BLaER1 treated with 17β-estradiol and CSF1 and Interleukin-3, amounts not matched to agents 10 nM and 100 nM (cell line): ENCODE measurements around the gene NEK6.
A peak's percentile ranks its signal among the peaks of the same experiment; 100 is the strongest.

Experiments
- H3K27ac ChIP-seq, 11 experiments: shearing (Covaris generic); formaldehyde crosslinking; 2 replicates each; pipeline ENCODE4 v1.8.1; 2022
- H3K27me3 ChIP-seq, 11 experiments: shearing (Covaris generic); formaldehyde crosslinking; 2 replicates each; pipeline ENCODE4 v1.8.1; 2022
- H3K36me3 ChIP-seq, 11 experiments: shearing (Covaris generic); formaldehyde crosslinking; 2 replicates each; pipeline ENCODE4 v1.8.1; 2022
- H3K4me1 ChIP-seq, 10 experiments: shearing (Covaris generic); formaldehyde crosslinking; 2 replicates each; pipeline ENCODE4 v1.8.1; 2022
- H3K4me2 ChIP-seq, 11 experiments: shearing (Covaris generic); formaldehyde crosslinking; 2 replicates each; pipeline ENCODE4 v1.8.1; 2022
- H3K4me3 ChIP-seq, 10 experiments: shearing (Covaris generic); formaldehyde crosslinking; 2 replicates each; pipeline ENCODE4 v1.8.1; 2022
- H3K9ac ChIP-seq, 11 experiments: shearing (Covaris generic); formaldehyde crosslinking; 2 replicates each; pipeline ENCODE4 v1.8.1; 2022
- H3K9me3 ChIP-seq, 11 experiments: shearing (Covaris generic); formaldehyde crosslinking; replicated peaks in 1 of 11; 2 replicates each; pipeline ENCODE4 v1.8.1; 2022
- H4K20me1 ChIP-seq, 11 experiments: shearing (Covaris generic); formaldehyde crosslinking; 2 replicates each; pipeline ENCODE4 v1.8.1; 2022
- Cebpa-rat ChIP-seq, 11 experiments: shearing (Covaris generic); IDR thresholded peaks; 2 replicates each; pipeline ENCODE4 v1.8.1; 2022

The NEK6 gene

DNA sequence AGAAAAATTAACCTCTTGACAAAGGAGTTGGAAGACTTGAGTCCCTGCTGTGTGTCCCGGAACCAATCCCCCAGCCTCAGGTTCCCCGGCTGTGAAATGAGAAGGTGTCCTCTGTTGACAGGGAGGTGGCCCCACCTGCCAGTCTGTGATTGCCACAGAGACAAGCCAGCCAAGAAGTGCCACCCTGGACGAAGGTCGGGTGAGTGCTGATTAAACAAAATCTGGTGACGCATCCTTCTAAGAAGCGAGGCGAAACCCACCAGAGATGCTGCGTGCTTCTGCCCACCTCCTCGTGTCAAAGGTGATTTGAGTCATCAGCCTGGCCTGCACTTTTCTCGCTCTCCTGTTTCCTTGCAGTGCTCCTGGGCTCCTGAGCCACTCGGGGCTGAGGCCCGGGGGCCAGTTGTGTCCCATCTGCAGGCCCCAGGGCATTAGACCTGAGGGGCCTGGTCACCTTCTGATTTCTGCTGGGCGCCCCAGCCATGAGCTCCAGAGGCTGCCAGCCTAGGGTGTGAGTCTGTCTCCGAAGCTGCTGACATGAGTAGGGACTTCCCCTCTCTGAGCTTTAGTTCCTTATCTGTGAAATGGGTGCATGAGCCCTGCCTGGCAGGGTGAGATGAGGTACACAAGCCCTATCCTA, 28.7 kb downstream of the NEK6 start:
- Histone ChIP-seq H3K4me3 (peak overlapping the region in 4 of 10 experiments; percentile 5 to 32 (median 19); a peak in 8 of 20 replicates), H3K4me1 (peaks cover 96 to 100% (median 100%) of the 10 kb centered on the region in 10 experiments), H3K4me2 (peak overlapping the region; percentile 80 to 98 (median 94)), H3K9me3 (no peaks in the 10 kb centered on the region), H4K20me1 (peaks cover 14 to 100% (median 99%) of the 10 kb centered on the region in 11 experiments; a peak in 21 of 22 replicates), H3K27me3 (no peaks in the 10 kb centered on the region), H3K27ac (peak overlapping the region; percentile 66 to 82 (median 76)), H3K9ac (peak overlapping the region; percentile 46 to 74 (median 66); a peak in 21 of 22 replicates), H3K36me3 (peaks cover 0 to 8% (median 6%) of the 10 kb centered on the region in 11 experiments; a peak in 6 of 22 replicates)
- no peak for TF ChIP-seq Cebpa-rat (IDR thresholded peaks at IDR 0.05)

DNA sequence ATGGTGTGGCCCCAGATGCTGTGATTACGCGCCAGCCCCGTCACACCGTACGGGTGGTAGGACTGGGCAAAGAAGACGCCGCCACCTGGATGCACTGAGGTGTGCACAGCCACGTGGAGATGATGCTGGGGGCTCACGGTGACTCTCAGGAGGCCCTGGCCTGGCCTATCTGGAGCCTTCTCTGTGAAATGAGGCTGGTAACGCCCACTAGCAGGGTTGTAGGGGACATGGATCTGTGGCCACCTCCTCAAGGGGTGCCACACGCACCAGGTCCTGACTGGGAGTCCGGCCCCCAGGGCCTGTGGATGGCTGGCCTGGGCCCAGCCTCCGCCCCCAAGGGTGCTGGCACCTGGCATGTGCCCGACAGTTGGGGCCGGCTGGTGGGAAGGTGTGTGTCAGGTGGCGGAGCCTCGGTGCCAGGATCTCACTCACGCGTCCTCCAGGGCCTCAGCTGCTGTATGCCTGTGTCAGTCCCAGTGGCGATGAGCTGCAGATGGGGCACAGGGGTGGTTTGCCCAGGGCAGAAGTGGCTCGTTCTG, 32.4 kb downstream of the NEK6 start:
- peaks cover 96 to 100% (median 100%) of the 10 kb centered on the region in 10 experiments for H3K4me1 ChIP-seq
- H3K27ac ChIP-seq: peak overlapping the region in 9 of 11 experiments; percentile 2 to 76 (median 66); a peak in 14 of 22 replicates
- peak overlapping the region; percentile 12 to 70 (median 55); a peak in 18 of 22 replicates for H3K9ac ChIP-seq
- no peak for TF ChIP-seq Cebpa-rat (IDR thresholded peaks at IDR 0.05)
- no peaks in the 10 kb centered on the region for H3K9me3 ChIP-seq
- peak overlapping the region; percentile 80 to 98 (median 94) for H3K4me2 ChIP-seq
- peaks cover 0 to 8% (median 6%) of the 10 kb centered on the region in 11 experiments; a peak in 6 of 22 replicates for H3K36me3 ChIP-seq
- peak overlapping the region in 8 of 10 experiments; percentile 0 to 49 (median 28); a peak in 9 of 20 replicates for H3K4me3 ChIP-seq
- H3K27me3 ChIP-seq: peaks cover 0 to 4% (median 0%) of the 10 kb centered on the region in 11 experiments; a peak in 1 of 22 replicates
- H4K20me1 ChIP-seq: peaks cover 50 to 100% (median 99%) of the 10 kb centered on the region in 11 experiments

DNA sequence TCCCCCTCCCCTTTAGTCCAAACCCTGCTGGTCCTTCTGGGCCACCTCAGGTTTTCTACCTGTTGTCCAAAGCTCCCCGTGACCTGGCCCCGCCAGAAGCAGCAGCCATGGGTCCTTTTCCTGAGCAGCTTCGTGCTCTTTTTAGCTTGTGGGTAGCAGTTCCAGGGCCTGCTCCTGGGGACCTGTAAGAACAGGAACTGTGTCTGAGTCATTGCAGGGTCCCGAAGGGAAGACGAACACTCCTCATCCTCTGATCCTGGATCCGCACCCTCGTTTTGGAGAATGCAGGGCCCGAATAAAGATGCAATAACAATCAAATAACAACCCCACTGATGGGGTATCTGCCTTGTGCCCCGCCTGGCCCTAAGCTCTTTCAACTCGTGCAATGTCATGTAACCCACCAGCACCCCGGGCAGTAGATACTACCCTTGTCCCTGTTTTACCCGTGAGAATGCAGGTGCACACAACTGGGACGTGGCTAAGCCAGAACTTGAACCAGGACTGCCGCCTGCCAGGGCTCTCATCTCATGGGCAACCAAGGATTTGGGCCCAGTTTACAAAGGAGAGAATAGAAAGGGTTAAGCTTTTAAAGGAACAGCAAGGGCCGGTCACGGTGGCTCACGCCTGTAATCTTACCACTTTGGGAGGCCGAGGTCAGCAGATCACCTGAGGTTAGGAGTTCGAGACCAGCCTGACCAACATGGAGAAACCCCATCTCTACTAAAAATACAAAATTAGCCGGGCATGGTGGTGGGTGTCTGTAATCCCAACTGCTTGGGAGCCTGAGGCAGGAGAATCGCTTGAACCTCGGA, 33.2 kb downstream of the NEK6 start:
- peaks cover 58 to 100% (median 99%) of the 10 kb centered on the region in 11 experiments for H4K20me1 ChIP-seq
- H3K4me2 ChIP-seq: peak overlapping the region; percentile 80 to 98 (median 94)
- peak overlapping the region; percentile 12 to 70 (median 56); a peak in 19 of 22 replicates for H3K9ac ChIP-seq
- H3K27me3 ChIP-seq: peaks cover 0 to 4% (median 0%) of the 10 kb centered on the region in 11 experiments; a peak in 1 of 22 replicates
- H3K36me3 ChIP-seq: peaks cover 0 to 10% (median 6%) of the 10 kb centered on the region in 11 experiments; a peak in 7 of 22 replicates
- peak overlapping the region in 9 of 11 experiments; percentile 33 to 76 (median 66); a peak in 18 of 22 replicates for H3K27ac ChIP-seq
- peaks cover 97 to 100% (median 100%) of the 10 kb centered on the region in 10 experiments for H3K4me1 ChIP-seq
- no peaks in the 10 kb centered on the region for H3K9me3 ChIP-seq
- TF ChIP-seq Cebpa-rat (IDR thresholded peaks at IDR 0.05): no peak
- peak overlapping the region; percentile 4 to 58 (median 46); a peak in 17 of 20 replicates for H3K4me3 ChIP-seq

DNA sequence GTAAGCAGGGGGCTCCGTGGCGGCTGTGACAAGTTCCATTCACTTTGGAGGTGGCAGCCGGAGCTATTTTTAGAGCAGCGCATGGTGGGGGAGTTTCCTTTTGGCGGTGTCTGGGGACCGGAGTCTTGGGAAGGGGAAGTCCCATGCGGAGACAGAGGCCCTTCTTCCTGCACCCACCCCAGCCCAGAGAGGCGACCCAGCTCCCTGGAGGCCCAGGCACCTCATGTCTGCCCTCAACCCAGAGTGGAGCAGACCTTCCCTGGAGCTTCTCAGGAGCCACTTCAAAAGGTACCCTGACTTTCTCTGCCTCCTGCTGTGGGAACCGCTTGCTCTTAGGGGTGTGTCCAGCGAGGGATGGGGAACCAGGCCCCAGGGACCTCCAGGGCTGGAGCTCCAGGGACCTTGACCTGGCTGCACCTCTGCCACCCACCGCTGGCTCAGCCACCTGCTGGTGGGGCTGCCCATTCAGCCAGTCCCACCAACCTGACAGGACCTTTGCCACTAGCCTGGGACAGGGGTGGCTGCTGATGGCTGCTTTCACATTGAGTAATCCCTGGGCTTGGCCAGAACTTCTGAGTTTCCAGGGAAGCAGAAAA, 34.1 kb downstream of the NEK6 start:
- H3K27ac ChIP-seq: peak overlapping the region in 9 of 11 experiments; percentile 33 to 76 (median 66); a peak in 18 of 22 replicates
- peaks cover 97 to 100% (median 100%) of the 10 kb centered on the region in 10 experiments for H3K4me1 ChIP-seq
- no peak for TF ChIP-seq Cebpa-rat (IDR thresholded peaks at IDR 0.05)
- H3K9ac ChIP-seq: peak overlapping the region in 10 of 11 experiments; percentile 25 to 70 (median 56); a peak in 17 of 22 replicates
- no peaks in the 10 kb centered on the region for H3K9me3 ChIP-seq
- peak overlapping the region; percentile 4 to 58 (median 46); a peak in 17 of 20 replicates for H3K4me3 ChIP-seq
- peaks cover 68 to 100% (median 100%) of the 10 kb centered on the region in 11 experiments for H4K20me1 ChIP-seq
- H3K27me3 ChIP-seq: peaks cover 0 to 7% (median 0%) of the 10 kb centered on the region in 11 experiments; a peak in 2 of 22 replicates
- H3K36me3 ChIP-seq: peaks cover 0 to 9% (median under 1%) of the 10 kb centered on the region in 11 experiments; a peak in 7 of 22 replicates
- H3K4me2 ChIP-seq: peak overlapping the region; percentile 80 to 98 (median 94)

DNA sequence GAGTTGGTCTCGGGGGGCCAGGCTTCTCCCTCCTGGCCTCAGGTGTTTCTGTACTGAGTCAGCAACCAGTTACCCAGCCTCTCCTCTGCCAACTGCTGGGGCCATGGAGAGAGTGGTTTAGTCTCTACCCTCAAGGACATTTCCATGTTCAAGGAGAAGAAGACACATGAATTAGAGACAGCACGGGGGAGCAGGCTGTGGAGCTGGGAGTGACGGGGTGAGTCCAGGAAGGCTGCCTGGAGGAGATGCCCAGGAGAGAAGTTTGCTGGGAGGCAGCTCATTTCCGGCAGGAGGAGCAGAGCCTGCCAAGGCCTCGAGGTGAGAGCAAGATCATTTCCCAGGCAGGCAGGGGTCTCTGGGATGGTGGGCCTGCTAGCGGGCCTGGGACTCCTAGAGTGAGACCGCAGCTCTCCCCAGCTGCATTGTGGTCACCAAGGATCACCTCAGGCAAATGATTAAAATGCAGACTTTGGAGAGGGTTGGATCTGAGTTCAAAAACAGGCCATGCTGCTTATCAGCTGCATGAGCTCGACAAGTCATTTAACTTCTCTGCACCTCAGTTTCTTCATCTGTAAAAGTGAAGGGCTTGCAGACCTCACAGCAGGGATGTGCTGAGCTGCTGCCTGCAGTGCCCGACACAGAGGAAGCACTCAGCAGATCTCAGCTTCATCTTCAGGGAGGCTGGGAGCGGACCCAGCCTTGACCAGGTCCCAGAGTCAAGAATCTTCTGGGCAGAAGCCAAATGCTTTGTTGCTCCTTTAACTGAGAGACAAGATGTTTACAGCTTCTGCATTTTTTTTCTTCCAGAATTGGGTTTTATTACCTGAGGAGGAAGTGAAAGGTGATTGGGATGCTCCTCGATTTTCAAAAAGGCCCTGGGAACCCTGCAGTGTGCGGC, 35.2 kb downstream of the NEK6 start:
- peak overlapping the region in 3 of 10 experiments; percentile 33 to 52 (median 44); a peak in 3 of 20 replicates for H3K4me3 ChIP-seq
- no peak for TF ChIP-seq Cebpa-rat (IDR thresholded peaks at IDR 0.05)
- H3K27me3 ChIP-seq: peaks cover 0 to 7% (median 0%) of the 10 kb centered on the region in 11 experiments; a peak in 2 of 22 replicates
- H3K9me3 ChIP-seq: no peaks in the 10 kb centered on the region
- peak overlapping the region in 8 of 11 experiments; percentile 25 to 70 (median 58); a peak in 10 of 22 replicates for H3K9ac ChIP-seq
- H3K27ac ChIP-seq: peak overlapping the region in 7 of 11 experiments; percentile 20 to 76 (median 69); a peak in 9 of 22 replicates
- peaks cover 0 to 6% (median 0%) of the 10 kb centered on the region in 11 experiments; a peak in 1 of 22 replicates for H3K36me3 ChIP-seq
- peaks cover 78 to 100% (median 100%) of the 10 kb centered on the region in 11 experiments for H4K20me1 ChIP-seq
- H3K4me2 ChIP-seq: peak overlapping the region; percentile 80 to 98 (median 94)
- H3K4me1 ChIP-seq: peaks cover 88 to 100% (median 100%) of the 10 kb centered on the region in 10 experiments

DNA sequence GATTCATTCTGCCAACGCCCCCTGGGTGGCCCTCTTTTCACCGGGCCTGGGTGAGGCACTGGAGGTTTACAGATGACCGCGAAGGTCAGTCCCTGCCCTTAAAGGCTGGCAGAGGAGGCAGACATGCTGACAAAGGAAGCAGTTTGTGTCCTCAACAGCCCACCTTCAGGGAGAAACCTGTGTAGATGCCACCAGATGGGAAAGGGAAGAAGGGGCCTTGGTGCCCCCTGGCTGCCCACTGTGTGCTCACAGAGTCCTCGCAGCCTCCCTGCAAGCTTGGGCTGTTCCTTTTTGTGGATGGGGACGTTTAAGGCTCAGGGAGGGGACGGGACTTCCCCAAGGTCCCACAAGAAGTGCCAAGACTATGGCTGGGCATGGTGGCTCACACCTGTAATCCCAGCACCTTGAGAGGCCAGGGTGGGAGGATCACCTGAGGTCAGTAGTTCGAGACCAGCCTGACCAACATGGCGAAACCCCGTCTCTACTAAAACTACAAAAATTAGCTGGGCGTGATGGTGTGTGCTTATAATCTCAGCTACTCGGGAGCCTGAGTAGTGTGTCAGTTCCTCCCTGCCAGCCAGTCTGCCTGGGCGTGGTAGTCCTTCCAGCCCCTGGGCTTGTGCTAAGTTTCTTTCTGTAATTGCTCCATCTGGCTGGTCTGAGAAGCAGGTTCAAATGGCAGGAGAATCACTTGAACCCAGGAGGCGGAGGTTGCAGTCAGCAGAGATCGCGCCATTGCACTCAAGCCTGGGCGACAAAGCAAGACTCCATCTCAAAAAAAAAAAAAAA, 36.2 kb downstream of the NEK6 start:
- Histone ChIP-seq H3K27ac (peak overlapping the region in 1 of 11 experiments; percentile 5; a peak in 1 of 22 replicates), H3K36me3 (peaks cover 0 to 6% (median 0%) of the 10 kb centered on the region in 11 experiments; a peak in 1 of 22 replicates), H3K4me2 (peak overlapping the region; percentile 80 to 98 (median 94)), H3K9me3 (no peaks in the 10 kb centered on the region), H3K27me3 (peaks cover 0 to 7% (median 0%) of the 10 kb centered on the region in 11 experiments; a peak in 2 of 22 replicates), H3K9ac (peak overlapping the region in 2 of 11 experiments; percentile 15 to 50; a peak in 2 of 22 replicates), H3K4me1 (peaks cover 87 to 100% (median 100%) of the 10 kb centered on the region in 10 experiments), H4K20me1 (peaks cover 88 to 100% (median 100%) of the 10 kb centered on the region in 11 experiments), H3K4me3 (no peak overlapping the region)
- no peak for TF ChIP-seq Cebpa-rat (IDR thresholded peaks at IDR 0.05)
